Retinal pigment epithelial cell (primary cell): ENCODE data around the gene EPM2A.

Experiments
- DNase-seq: peaks from one replicate; pipeline ENCODE4 v3.0.0-alpha.2; 2010; ENCODE audit warnings: low read depth
- H3K4me3 ChIP-seq: 2 replicates; pipeline ENCODE4 v1.5.1; 2011; ENCODE audit warnings: mild to moderate bottlenecking, low read length, control low read depth, moderate library complexity
- CTCF ChIP-seq: conservative IDR thresholded peaks from 2 replicates; pipeline ENCODE4 v1.5.1; 2011; ENCODE audit warnings: low read depth, low read length, control low read depth, inconsistent platforms

The EPM2A gene

GRCh38 chr6:145721144-145721543 lies 14.2 kb downstream of the EPM2A start:
- no peak for TF ChIP-seq CTCF
- DNase-seq: no peak
- H3K4me3 ChIP-seq: no peak overlapping the region

- no peak overlapping the region for H3K4me3 ChIP-seq
- no peak for DNase-seq
- no peak for TF ChIP-seq CTCF
Observed at GRCh38 chr6:145715426-145715825, 19.9 kb downstream of the EPM2A start.

GRCh38 chr6:145714731-145715130 lies 20.6 kb downstream of the EPM2A start:
- no peak overlapping the region for H3K4me3 ChIP-seq
- TF ChIP-seq CTCF: no peak
- DNase-seq: no peak

- TF ChIP-seq CTCF: no peak
- no peak for DNase-seq
Observed at GRCh38 chr6:145713773-145714172, 21.5 kb downstream of the EPM2A start.

GRCh38 chr6:145711372-145711771 lies 23.9 kb downstream of the EPM2A start:
- TF ChIP-seq CTCF: no peak
- DNase-seq: no peak
- no peak overlapping the region for H3K4me3 ChIP-seq

More at GRCh38 chr6:145713773-145714172, 21.5 kb downstream of the EPM2A start:
- no peak overlapping the region for H3K4me3 ChIP-seq

GRCh38 chr6:145707397-145707796 lies 27.9 kb downstream of the EPM2A start:
- no peak for TF ChIP-seq CTCF
- no peak for DNase-seq
- H3K4me3 ChIP-seq: no peak overlapping the region

GRCh38 chr6:145705561-145705960 lies 29.8 kb downstream of the EPM2A start:
- no peak overlapping the region for H3K4me3 ChIP-seq
- no peak for TF ChIP-seq CTCF
- no peak for DNase-seq
